ENCODE data around the gene XIAP.

The XIAP gene

DNA sequence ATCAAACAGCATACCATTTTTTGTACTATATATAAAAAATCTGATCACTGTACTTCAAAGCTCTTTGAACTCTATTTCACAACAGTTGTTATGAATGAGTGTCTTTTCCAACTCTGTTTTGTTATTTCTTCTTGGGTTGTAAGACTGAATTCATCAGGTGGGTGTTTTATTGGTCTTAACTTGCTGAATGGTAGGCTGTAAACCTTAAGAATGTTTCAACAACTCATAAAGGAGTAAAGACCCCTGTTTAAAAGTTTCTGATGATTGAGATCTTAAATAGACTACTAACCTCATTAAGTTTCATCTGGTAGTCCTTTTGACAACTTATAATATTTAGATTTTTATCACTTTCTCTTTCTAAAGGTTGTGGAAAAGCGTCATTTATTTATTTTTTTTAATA lies 83.2 kb downstream of the XIAP start:
- Histone ChIP-seq H3K4me3 (ENCODE audit: low read length) (no peak overlapping the region), H4K20me1 (ENCODE audit: insufficient read depth, low read length) (no peaks in the 10 kb centered on the region), H3K4me1 (ENCODE audit: low read length) (no peaks in the 10 kb centered on the region), H3K36me3 (replicated peaks; ENCODE audit: insufficient read depth, low read length) (no peaks in the 10 kb centered on the region), H3K79me2 (ENCODE audit: low read length) (no peaks in the 10 kb centered on the region), H2AFZ (ENCODE audit: low read length) (no peak overlapping the region), H3K4me2 (ENCODE audit: low read depth, low read length) (no peak overlapping the region), H3K9me3 (replicated peaks; ENCODE audit: insufficient read depth, low read length) (no peaks in the 10 kb centered on the region), H3K9ac (ENCODE audit: low read length) (no peak overlapping the region), H3K9me2 (replicated peaks; ENCODE audit: insufficient read depth, low read length) (no peaks in the 10 kb centered on the region), H3K27me3 (replicated peaks; ENCODE audit: insufficient read depth, low read length) (no peaks in the 10 kb centered on the region), H3K27ac (ENCODE audit: low read length) (no peak overlapping the region), H3F3A (ENCODE audit: insufficient read depth, low read length) (no peaks in the 10 kb centered on the region)
- no peak for DNase-seq
- TF ChIP-seq CTCF (IDR thresholded peaks at IDR 0.05; ENCODE audit: low read length) (no peak), EZH2 (optimal IDR thresholded peaks at IDR 0.05; ENCODE audit: low read depth, low read length) (no peak), EZH2phosphoT487 (IDR thresholded peaks at IDR 0.05; ENCODE audit: low read length) (no peak)

- Histone ChIP-seq H3K9ac (ENCODE audit: low read length) (no peak overlapping the region), H3F3A (ENCODE audit: insufficient read depth, low read length) (no peaks in the 10 kb centered on the region), H3K27me3 (replicated peaks; ENCODE audit: insufficient read depth, low read length) (no peaks in the 10 kb centered on the region), H3K79me2 (ENCODE audit: low read length) (no peaks in the 10 kb centered on the region), H3K4me1 (ENCODE audit: low read length) (no peaks in the 10 kb centered on the region), H2AFZ (ENCODE audit: low read length) (no peak overlapping the region), H3K4me3 (ENCODE audit: low read length) (no peak overlapping the region), H3K36me3 (replicated peaks; ENCODE audit: insufficient read depth, low read length) (no peaks in the 10 kb centered on the region), H3K4me2 (ENCODE audit: low read depth, low read length) (no peak overlapping the region), H3K27ac (ENCODE audit: low read length) (no peak overlapping the region), H3K9me2 (replicated peaks; ENCODE audit: insufficient read depth, low read length) (no peaks in the 10 kb centered on the region), H3K9me3 (replicated peaks; ENCODE audit: insufficient read depth, low read length) (no peaks in the 10 kb centered on the region), H4K20me1 (ENCODE audit: insufficient read depth, low read length) (no peaks in the 10 kb centered on the region)
- no peak for DNase-seq
- TF ChIP-seq EZH2 (optimal IDR thresholded peaks at IDR 0.05; ENCODE audit: low read depth, low read length) (no peak), EZH2phosphoT487 (IDR thresholded peaks at IDR 0.05; ENCODE audit: low read length) (no peak), CTCF (IDR thresholded peaks at IDR 0.05; ENCODE audit: low read length) (no peak)
Observed at GRCh38 chrX:123943488-123943887, 83.6 kb downstream of the XIAP start.

- H3F3A ChIP-seq (ENCODE audit: insufficient read depth, low read length): no peaks in the 10 kb centered on the region
- TF ChIP-seq CTCF (IDR thresholded peaks at IDR 0.05; ENCODE audit: low read length) (no peak), EZH2phosphoT487 (IDR thresholded peaks at IDR 0.05; ENCODE audit: low read length) (no peak), EZH2 (optimal IDR thresholded peaks at IDR 0.05; ENCODE audit: low read depth, low read length) (no peak)
- H3K27me3 ChIP-seq (replicated peaks; ENCODE audit: insufficient read depth, low read length): no peaks in the 10 kb centered on the region
Observed at GRCh38 chrX:123949846-123950245, 90.0 kb downstream of the XIAP start.

More at GRCh38 chrX:123949846-123950245, 90.0 kb downstream of the XIAP start:
- no peak overlapping the region for H3K4me2 ChIP-seq (ENCODE audit: low read depth, low read length)
- no peaks in the 10 kb centered on the region for H3K9me3 ChIP-seq (replicated peaks; ENCODE audit: insufficient read depth, low read length)
- H3K36me3 ChIP-seq (replicated peaks; ENCODE audit: insufficient read depth, low read length): no peaks in the 10 kb centered on the region
- H2AFZ ChIP-seq (ENCODE audit: low read length): no peak overlapping the region
- H4K20me1 ChIP-seq (ENCODE audit: insufficient read depth, low read length): no peaks in the 10 kb centered on the region
- H3K4me1 ChIP-seq (ENCODE audit: low read length): no peaks in the 10 kb centered on the region
- H3K4me3 ChIP-seq (ENCODE audit: low read length): no peak overlapping the region
- H3K27ac ChIP-seq (ENCODE audit: low read length): no peak overlapping the region
- DNase-seq: no peak
- H3K9ac ChIP-seq (ENCODE audit: low read length): no peak overlapping the region
- no peaks in the 10 kb centered on the region for H3K79me2 ChIP-seq (ENCODE audit: low read length)
- H3K9me2 ChIP-seq (replicated peaks; ENCODE audit: insufficient read depth, low read length): no peaks in the 10 kb centered on the region
